Inferior parietal cortex (tissue), 1 donor: Measurements from ENCODE around the gene STOML3.
"Not testable (repeated sequence)": the region's sequence is repeated elsewhere in the genome, so short reads cannot be mapped to it uniquely, and the experiment has no call there.

ENCODE experiments used
- DNase-seq: peaks from one replicate; pipeline ENCODE4 v3.0.0-alpha.2; 2016; ENCODE audit errors: extremely low spot score

The STOML3 gene, protein sequence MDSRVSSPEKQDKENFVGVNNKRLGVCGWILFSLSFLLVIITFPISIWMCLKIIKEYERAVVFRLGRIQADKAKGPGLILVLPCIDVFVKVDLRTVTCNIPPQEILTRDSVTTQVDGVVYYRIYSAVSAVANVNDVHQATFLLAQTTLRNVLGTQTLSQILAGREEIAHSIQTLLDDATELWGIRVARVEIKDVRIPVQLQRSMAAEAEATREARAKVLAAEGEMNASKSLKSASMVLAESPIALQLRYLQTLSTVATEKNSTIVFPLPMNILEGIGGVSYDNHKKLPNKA

GRCh38 chr13:38990693-38991092 lies at the start of gene STOML3:
STOML3 (minus strand) TSS chr13:38990831; CDS start chr13:38990721, 110 bp downstream.
- no peak for DNase-seq

- DNase-seq = no peak
Measured at GRCh38 chr13:39040206-39040605, 49.6 kb upstream of the STOML3 start.

- DNase-seq = no peak
Measured at GRCh38 chr13:39039041-39039440, 48.4 kb upstream of the STOML3 start.

- no peak for DNase-seq
Measured at GRCh38 chr13:39038569-39039030, 48.0 kb upstream of the STOML3 start.

GRCh38 chr13:39037880-39038568 lies 47.4 kb upstream of the STOML3 start, which contains the start of the genes NHLRC3 and PROSER1:
NHLRC3 (plus strand) TSS chr13:39038456; CDS start chr13:39038640, 184 bp downstream.
PROSER1 (minus strand) TSS chr13:39038089; CDS start chr13:39037242, 847 bp downstream.
- peak; percentile 95 for DNase-seq

- DNase-seq = no peak
Measured at GRCh38 chr13:39037410-39037879, 46.8 kb upstream of the STOML3 start.

DNA sequence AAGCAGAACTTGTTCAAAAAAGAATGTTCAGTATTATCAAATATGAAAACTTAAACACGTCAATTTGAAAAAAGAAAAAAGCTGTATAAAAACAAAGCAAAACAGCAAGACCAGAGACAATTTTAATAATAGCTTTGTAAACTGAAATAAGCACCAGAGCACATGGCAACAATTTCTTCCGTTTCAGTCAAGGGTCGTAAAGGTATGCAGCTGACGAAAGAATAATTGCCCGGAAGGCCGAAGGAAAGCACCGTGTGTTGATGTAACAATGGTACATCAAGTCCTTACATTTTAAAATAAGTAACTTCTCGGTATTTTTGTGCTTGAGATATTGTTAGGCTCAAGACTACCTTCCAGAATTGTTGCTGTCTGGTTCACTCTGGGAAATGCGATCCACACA lies 45.6 kb upstream of the STOML3 start:
- DNase-seq = no peak

- DNase-seq = no peak
Measured at GRCh38 chr13:39035799-39036198, 45.2 kb upstream of the STOML3 start.

DNA sequence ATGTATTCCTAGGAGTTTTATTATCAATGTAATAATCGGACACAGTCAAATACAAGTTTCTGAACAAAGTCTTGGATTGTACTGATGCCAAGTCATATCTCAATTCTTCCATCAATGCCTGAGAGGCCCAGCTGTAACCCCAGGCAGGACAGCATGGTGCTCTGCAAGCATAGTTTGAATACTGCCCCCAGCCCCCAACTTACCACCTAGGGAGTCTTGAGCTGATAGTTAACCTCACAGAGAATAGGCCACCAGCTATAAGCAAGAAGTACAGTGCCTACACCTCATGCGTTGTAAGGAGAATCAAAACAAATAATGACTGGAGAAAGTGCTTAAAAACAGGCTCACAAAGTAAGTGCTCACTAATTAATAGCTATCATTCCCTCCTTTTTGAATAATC lies 44.6 kb upstream of the STOML3 start:
- DNase-seq = no peak

- DNase-seq = no peak
Measured at GRCh38 chr13:39034085-39034484, 43.5 kb upstream of the STOML3 start.

GRCh38 chr13:39032150-39032549 lies 41.5 kb upstream of the STOML3 start:
- no peak for DNase-seq

- no peak for DNase-seq
Measured at GRCh38 chr13:39025433-39025839, 34.8 kb upstream of the STOML3 start.

GRCh38 chr13:39023761-39024160 lies 33.1 kb upstream of the STOML3 start:
- no peak for DNase-seq

DNA sequence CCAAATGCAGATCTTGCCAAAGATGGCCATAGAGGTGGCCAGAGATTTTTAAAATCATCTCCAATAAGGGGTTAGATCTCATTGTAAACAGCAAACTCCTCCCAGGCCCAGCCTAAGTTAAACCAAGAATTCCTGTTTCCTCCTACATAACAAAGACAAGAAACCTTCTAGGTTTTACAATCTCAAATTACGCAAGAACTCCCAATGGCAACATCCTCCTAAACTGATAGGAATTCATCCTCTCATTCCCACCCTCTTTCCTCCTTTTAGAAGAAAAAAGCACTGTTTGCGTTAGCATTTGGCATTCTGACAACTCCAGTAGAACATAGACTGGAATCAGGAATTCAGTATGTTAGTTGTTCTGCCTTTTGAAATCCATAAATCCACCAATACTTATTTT lies 32.7 kb upstream of the STOML3 start:
- no peak for DNase-seq

- DNase-seq = no peak
Measured at GRCh38 chr13:39020853-39021462, 30.3 kb upstream of the STOML3 start.

GRCh38 chr13:39016787-39017186 lies 26.2 kb upstream of the STOML3 start:
- peak; percentile 65 for DNase-seq

- DNase-seq = no peak
Measured at GRCh38 chr13:39016087-39016486, 25.5 kb upstream of the STOML3 start.

GRCh38 chr13:39013462-39013861 lies 22.8 kb upstream of the STOML3 start:
- no peak for DNase-seq

DNA sequence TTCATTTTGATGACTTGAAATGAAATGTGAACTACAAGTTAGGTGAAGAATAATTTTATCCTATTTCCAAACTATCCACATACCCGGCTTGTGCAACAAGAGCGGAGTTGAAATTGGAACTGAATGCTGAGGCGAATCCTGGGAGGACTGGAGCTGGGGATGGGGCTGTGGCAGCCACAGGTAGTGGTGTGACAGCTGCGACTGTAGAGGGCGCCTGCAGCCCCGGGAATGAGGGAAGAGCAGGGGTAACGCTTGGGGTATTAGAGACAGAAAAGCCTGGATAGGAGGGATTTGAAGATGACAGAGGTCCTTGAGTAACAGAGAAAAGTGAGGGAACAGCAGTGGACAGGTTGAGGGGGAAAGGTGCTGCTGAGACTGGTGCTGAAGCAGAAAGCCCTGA lies 22.0 kb upstream of the STOML3 start:
- no peak for DNase-seq

DNA sequence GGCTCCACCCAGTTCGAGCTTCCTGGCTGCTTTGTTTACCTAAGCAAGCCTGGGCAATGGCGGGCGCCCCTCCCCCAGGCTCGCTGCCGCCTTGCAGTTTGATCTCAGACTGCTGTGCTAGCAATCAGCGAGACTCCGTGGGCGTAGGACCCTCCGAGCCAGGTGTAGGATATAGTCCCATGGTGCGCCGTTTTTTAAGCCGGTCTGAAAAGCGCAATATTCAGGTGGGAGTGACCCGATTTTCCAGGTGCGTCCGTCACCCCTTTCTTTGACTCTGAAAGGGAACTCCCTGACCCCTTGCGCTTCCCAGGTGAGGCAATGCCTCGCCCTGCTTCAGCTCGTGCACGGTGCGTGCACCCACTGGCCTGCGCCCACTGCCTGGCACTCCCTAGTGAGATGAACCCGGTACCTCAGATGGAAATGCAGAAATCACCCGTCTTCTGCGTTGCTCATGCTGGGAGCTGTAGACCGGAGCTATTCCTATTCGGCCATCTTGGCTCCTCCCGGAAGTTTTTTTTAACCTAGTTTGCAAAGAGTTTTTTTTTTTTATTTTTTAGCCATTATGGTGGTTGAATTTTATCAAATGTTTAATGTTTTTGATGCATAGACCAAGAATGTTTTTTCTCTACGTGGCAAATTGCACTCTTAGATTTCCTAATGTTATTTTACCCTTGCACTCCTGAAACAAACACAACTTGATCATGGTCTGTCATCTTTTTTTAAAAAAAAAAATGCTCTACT lies 15.9 kb upstream of the STOML3 start:
- DNase-seq = not testable (repeated sequence)

- DNase-seq = no peak
Measured at GRCh38 chr13:38998739-38999138, 8.1 kb upstream of the STOML3 start.

DNA sequence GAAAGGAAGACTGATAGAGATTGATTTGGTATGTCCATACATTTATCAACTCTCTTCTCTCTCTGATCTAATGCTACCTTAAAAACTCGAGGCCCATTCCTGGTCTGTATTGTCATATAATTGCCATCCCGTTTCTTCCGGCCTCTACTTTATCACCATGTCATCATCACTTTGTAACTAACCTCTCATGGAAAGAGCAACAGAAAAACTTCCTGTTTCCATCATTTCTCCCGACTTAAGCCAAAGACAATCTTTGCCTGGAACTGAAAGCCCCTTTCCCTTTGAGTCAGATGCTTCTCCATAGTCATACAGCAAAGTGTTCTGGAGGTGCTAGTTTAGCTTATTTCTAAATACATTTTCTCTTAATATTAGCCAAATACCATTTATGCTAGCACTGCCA lies 2.8 kb upstream of the STOML3 start:
- DNase-seq = no peak
